Gastrocnemius medialis (tissue), 4 donors: ENCODE measurements around the gene MMP17. TPM values are rescaled to one million over a fixed set of nuclear protein-coding genes. Genes with fewer than 3 reads are reported as not detected.

Experiments
- ATAC-seq, 2 donors: fragments of 150-250 bp; one replicate each; pipeline ENCODE4 v1.9.1; 2016
- DNase-seq, 2 donors: peaks; one replicate each; pipeline ENCODE4 v3.0.0-alpha.2; 2019
- H3K27ac ChIP-seq, 4 donors: fragments of 200-600 bp; sonication (generic); 1 replicate in 1 of 4; 2 replicates in 3 of 4; pipeline ENCODE4 v1.5.1; 2016 to 2018; ENCODE audit warnings: mild to moderate bottlenecking in 2 of 4, moderate library complexity in 1 of 4
- H3K27me3 ChIP-seq, 3 donors: fragments of 200-600 bp; sonication (generic) in 2 of 3; 1 replicate in 1 of 3; 2 replicates in 2 of 3; pipeline versions ENCODE4 v1.5.1 to v1.6.0; 2016 to 2019; ENCODE audit warnings: mild to moderate bottlenecking in 1 of 3, moderate library complexity in 1 of 3
- H3K36me3 ChIP-seq, 2 donors: fragments of 200-600 bp; sonication (generic) in 1 of 2; one replicate each; pipeline ENCODE4 v1.5.1; 2017 to 2018
- H3K4me1 ChIP-seq, 2 donors: fragments of 200-600 bp; sonication (generic) in 1 of 2; one replicate each; pipeline ENCODE4 v1.5.1; 2016 to 2017; ENCODE audit warnings: mild to moderate bottlenecking in 2 of 2
- H3K4me3 ChIP-seq, 4 donors: fragments of 200-600 bp; sonication (generic) in 3 of 4; 1 replicate in 1 of 4; 2 replicates in 3 of 4; pipeline ENCODE4 v1.5.1; 2016 to 2019; ENCODE audit warnings: mild to moderate bottlenecking in 2 of 4
- H3K9me3 ChIP-seq, 3 donors: fragments of 200-600 bp; sonication (generic) in 2 of 3; 1 replicate in 1 of 3; 2 replicates in 2 of 3; pipeline ENCODE4 v1.5.1; 2016 to 2019
- POLR2A ChIP-seq, 2 donors: fragments of 450-650 bp; IDR thresholded peaks; one replicate each; pipeline ENCODE4 v1.6.1; 2017; ENCODE audit warnings: antibody characterized with exemption in 2 of 2, mild to moderate bottlenecking in 2 of 2, moderate library complexity in 2 of 2
- in situ Hi-C, 4 donors: fragments of 200-750 bp; cut with MboI; loops; one replicate each; pipeline versions ENCODE4 v1.15.0 to v1.8.0; 2017; ENCODE audit warnings: low sequenced_read_pairs in 4 of 4
- intact Hi-C: fragments of 100-400 bp; cut with DNase I; formaldehyde crosslinking; loops from one replicate; pipeline ENCODE4 v1.15.1; 2023; ENCODE audit warnings: low total_unique reads
- total RNA-seq, 4 donors: library from RNA; depleted of rRNA; stranded (reverse); fragments of >200 nt; gene quantifications; one replicate each; pipeline versions ENCODE4 v1.1.0 to v1.2.3, GENCODE V29; 2016
- TF ChIP-seq, protein P1 (sequence below), 5 experiments: fragments of 450-650 bp in 3 of 5; fragments of 200-600 bp in 2 of 5; sonication (generic) in 2 of 5; IDR thresholded peaks in 4 of 5; conservative IDR thresholded peaks in 1 of 5; 1 replicate in 4 of 5; 2 replicates in 1 of 5; pipeline ENCODE4 v1.5.1; 2016 to 2019; ENCODE audit warnings: antibody characterized with exemption in 5 of 5, mild to moderate bottlenecking in 3 of 5, moderate library complexity in 3 of 5

Gene MMP17
- total RNA-seq, result 1 to 10 TPM in 2 of 4 donors, under 1 TPM in 1, not detected in 1; 0.75 to 1.6 (median 1.4) TPM

DNA sequence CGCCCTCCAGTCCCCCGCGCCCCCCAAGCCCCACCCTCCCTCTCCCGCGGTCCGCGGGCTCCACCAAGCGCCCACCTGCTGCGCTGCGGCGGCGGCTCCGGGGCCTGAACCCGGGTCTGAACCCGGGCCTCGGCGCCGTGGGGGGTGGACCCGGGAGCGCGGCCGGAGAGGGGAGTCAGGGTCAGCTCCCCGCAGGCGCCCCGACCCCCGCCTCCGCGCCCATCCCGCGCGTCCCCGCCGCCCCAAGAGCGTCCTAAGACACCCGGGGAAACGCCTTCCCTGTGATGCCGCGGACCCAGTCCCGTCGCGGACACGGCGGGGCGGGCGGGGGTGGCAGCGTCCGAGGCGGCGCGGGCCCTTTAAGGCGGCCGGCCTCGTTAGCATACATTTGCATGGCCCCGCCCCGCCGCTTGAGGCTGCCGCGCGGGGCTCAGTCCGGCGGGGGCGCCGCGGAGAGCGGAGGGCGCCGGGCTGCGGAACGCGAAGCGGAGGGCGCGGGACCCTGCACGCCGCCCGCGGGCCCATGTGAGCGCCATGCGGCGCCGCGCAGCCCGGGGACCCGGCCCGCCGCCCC, at the start of gene MMP17:
TSS of gene MMP17 (plus strand) at position 433 of the 574 bp plus-strand sequence. CDS start at position 535, 102 bp downstream.
- in situ Hi-C loops, result loop anchor here in 1 of 4 donors (25.0 kb wide), 1 partner anchor 216 kb away; no protein-coding TSS in a partner anchor
- H3K4me1 ChIP-seq, result peaks cover 11 to 33% of the 10 kb centered on the region in 2 donors
- H3K4me3 ChIP-seq, result peak within 1 kb of the TSS; percentile 50 to 56 (median 52)
- H3K36me3 ChIP-seq, result no peaks in the 10 kb centered on the region
- no peak for DNase-seq
- peak; percentile 58 to 65 for ATAC-seq
- intact Hi-C loops, result no loop called here
- no peak within 1 kb of the TSS for H3K27ac ChIP-seq
- H3K27me3 ChIP-seq, result peaks cover 36 to 54% (median 53%) of the 10 kb centered on the region in 3 donors
- no peaks in the 10 kb centered on the region for H3K9me3 ChIP-seq
- TF ChIP-seq, protein P1, sequence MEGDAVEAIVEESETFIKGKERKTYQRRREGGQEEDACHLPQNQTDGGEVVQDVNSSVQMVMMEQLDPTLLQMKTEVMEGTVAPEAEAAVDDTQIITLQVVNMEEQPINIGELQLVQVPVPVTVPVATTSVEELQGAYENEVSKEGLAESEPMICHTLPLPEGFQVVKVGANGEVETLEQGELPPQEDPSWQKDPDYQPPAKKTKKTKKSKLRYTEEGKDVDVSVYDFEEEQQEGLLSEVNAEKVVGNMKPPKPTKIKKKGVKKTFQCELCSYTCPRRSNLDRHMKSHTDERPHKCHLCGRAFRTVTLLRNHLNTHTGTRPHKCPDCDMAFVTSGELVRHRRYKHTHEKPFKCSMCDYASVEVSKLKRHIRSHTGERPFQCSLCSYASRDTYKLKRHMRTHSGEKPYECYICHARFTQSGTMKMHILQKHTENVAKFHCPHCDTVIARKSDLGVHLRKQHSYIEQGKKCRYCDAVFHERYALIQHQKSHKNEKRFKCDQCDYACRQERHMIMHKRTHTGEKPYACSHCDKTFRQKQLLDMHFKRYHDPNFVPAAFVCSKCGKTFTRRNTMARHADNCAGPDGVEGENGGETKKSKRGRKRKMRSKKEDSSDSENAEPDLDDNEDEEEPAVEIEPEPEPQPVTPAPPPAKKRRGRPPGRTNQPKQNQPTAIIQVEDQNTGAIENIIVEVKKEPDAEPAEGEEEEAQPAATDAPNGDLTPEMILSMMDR (IDR thresholded peaks at IDR 0.05 in 4 of 5, conservative IDR thresholded peaks at IDR 0.05 in 1 of 5), result no peak
- TF ChIP-seq POLR2A (IDR thresholded peaks at IDR 0.05), result peak; percentile 24 to 30

DNA sequence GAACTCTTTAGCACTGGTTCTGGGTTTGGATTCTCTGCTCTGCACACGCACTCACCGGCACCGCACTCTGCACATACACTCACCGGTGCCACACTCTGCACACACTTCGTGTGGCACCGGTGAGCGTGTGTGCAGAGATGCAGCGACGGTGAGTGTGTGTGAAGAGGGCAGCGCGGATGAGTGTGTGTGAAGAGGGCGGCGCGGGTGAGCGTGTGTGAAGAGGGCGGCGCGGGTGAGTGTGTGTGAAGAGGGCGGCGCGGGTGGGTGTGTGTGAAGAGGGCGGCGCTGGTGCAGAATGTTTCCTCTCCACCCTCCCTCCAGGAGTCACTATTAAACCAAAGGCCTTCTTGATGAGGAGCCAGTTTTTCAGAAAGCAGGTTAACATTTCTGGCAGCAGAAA, 49.2 kb upstream of the MMP17 start:
- in situ Hi-C loops, result no loop called here
- peaks cover 10 to 15% of the 10 kb centered on the region in 2 donors for H3K4me1 ChIP-seq
- no peaks in the 10 kb centered on the region for H3K27me3 ChIP-seq
- no peak overlapping the region for H3K27ac ChIP-seq
- intact Hi-C loops, result no loop called here
- ATAC-seq, result no peak
- H3K36me3 ChIP-seq, result peaks cover 0 to 37% of the 10 kb centered on the region in 2 donors
- H3K4me3 ChIP-seq, result no peak overlapping the region
- no peak for DNase-seq
- no peak for TF ChIP-seq POLR2A (IDR thresholded peaks at IDR 0.05)
- TF ChIP-seq, protein P1 (IDR thresholded peaks at IDR 0.05 in 4 of 5, conservative IDR thresholded peaks at IDR 0.05 in 1 of 5), result no peak
- H3K9me3 ChIP-seq, result no peaks in the 10 kb centered on the region

DNA sequence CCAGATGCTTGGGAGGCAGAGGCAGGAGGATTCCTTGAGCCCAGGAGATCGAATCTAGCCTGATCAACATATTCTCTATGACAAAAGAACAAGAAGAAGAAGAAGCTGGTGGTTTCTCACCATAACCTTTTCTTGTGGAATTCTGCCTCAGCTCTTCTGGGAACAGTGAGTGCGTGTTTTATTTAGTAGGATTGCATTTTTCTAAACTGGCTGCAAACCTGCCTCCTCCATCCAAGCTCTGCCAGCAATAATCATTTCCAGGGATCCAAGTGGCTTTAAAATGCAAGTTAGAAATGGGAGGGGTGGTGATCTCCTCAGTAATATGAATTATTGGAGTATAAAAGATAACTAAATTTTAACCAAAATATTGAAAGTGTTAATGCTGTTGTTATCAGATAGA, 46.1 kb upstream of the MMP17 start:
- in situ Hi-C loops, result no loop called here
- Histone ChIP-seq H3K9me3 (no peaks in the 10 kb centered on the region), H3K27me3 (no peaks in the 10 kb centered on the region), H3K4me3 (no peak overlapping the region), H3K4me1 (peaks cover 14 to 15% of the 10 kb centered on the region in 2 donors), H3K36me3 (peaks cover 0 to 52% of the 10 kb centered on the region in 2 donors), H3K27ac (no peak overlapping the region)
- TF ChIP-seq POLR2A (IDR thresholded peaks at IDR 0.05), result no peak
- TF ChIP-seq, protein P1 (IDR thresholded peaks at IDR 0.05 in 4 of 5, conservative IDR thresholded peaks at IDR 0.05 in 1 of 5), result no peak
- ATAC-seq (no peak), DNase-seq (no peak)
- intact Hi-C loops, result no loop called here

DNA sequence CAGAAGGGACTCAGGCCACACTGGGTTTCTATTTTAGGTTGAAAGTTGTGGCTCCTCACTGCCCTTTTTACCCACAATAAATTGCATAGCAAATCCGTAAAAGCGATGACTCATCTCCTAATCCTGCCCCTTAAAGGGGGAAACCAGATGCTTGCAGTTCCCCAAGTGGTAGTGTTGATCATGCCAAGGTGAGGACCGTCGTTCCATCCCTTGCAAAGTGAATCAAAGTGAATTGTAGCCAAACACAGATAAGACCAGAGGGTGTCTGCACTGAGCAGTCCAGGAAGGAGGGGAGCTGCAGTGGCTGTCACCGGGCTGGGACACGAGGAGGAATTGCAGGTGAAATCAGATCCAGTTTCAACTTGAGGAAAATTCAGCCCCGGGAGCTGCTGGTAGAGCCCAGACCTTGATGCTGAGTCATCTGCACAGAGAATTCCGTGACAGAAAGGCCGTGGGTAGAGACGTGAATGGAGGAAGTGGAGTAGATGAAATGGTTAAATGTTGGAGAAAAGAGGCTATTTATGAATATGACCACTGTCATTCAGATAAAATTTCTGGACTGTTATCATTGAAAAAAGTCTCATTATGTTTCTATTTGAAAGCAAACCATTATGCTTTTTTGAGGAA, 44.2 kb upstream of the MMP17 start:
- no peaks in the 10 kb centered on the region for H3K27me3 ChIP-seq
- TF ChIP-seq POLR2A (IDR thresholded peaks at IDR 0.05), result no peak
- TF ChIP-seq, protein P1 (IDR thresholded peaks at IDR 0.05 in 4 of 5, conservative IDR thresholded peaks at IDR 0.05 in 1 of 5), result no peak
- H3K27ac ChIP-seq, result peak overlapping the region; percentile 67 to 74 (median 70)
- peaks cover 14 to 15% of the 10 kb centered on the region in 2 donors for H3K4me1 ChIP-seq
- peak; percentile 76 to 96 for ATAC-seq
- peaks cover 3 to 55% of the 10 kb centered on the region in 2 donors for H3K36me3 ChIP-seq
- DNase-seq, result peak; percentile 21 to 81
- H3K4me3 ChIP-seq, result no peak overlapping the region
- no peaks in the 10 kb centered on the region for H3K9me3 ChIP-seq
- intact Hi-C loops, result no loop called here
- in situ Hi-C loops, result no loop called here
